ENCODE data around the gene SFTPA1.

DNA sequence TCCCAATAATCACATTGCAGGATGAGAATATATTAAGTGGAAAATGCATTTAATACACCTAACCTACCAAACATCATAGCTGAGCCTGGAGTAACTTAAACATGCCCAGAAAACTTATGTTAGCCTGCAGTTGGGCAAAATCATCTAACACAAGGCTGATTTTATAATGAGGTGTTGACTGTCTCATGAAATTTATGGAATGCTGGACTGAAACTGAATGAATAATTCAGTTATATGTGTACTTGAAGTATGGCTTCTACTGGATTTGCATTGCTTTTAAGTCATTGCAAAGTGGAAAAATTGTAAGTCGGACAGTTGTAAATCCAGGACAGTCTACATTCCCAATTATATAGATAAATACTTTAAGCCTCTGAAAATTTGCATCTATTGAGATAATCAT lies 5.4 kb downstream of the SFTPA1 start:
- TF ChIP-seq CTCF (IDR thresholded peaks at IDR 0.05) (no peak), POLR2A (IDR thresholded peaks at IDR 0.05) (no peak)

Measured in uterus (tissue), 2 donors.